Rectal smooth muscle tissue (tissue), 1 donor: ENCODE results near the gene ZSCAN5B.

Experiments
- H3K27ac ChIP-seq: one replicate; pipeline ENCODE4 v1.7.0; 2013; ENCODE audit warnings: low read depth, low read length, inconsistent platforms
- H3K27me3 ChIP-seq: one replicate; pipeline ENCODE4 v1.7.0; 2013; ENCODE audit warnings: low read length; ENCODE audit not compliant: control insufficient read depth, insufficient read depth
- H3K36me3 ChIP-seq: one replicate; pipeline ENCODE4 v1.7.0; 2013; ENCODE audit warnings: low read length; ENCODE audit not compliant: control insufficient read depth, insufficient read depth
- H3K4me1 ChIP-seq: one replicate; pipeline ENCODE4 v1.7.0; 2013; ENCODE audit warnings: low read length; ENCODE audit not compliant: control insufficient read depth, insufficient read depth
- H3K4me3 ChIP-seq: one replicate; pipeline ENCODE4 v1.7.0; 2013; ENCODE audit warnings: low read length
- H3K9ac ChIP-seq: one replicate; pipeline ENCODE4 v1.7.0; 2013; ENCODE audit warnings: low read length

ZSCAN5B gene

DNA sequence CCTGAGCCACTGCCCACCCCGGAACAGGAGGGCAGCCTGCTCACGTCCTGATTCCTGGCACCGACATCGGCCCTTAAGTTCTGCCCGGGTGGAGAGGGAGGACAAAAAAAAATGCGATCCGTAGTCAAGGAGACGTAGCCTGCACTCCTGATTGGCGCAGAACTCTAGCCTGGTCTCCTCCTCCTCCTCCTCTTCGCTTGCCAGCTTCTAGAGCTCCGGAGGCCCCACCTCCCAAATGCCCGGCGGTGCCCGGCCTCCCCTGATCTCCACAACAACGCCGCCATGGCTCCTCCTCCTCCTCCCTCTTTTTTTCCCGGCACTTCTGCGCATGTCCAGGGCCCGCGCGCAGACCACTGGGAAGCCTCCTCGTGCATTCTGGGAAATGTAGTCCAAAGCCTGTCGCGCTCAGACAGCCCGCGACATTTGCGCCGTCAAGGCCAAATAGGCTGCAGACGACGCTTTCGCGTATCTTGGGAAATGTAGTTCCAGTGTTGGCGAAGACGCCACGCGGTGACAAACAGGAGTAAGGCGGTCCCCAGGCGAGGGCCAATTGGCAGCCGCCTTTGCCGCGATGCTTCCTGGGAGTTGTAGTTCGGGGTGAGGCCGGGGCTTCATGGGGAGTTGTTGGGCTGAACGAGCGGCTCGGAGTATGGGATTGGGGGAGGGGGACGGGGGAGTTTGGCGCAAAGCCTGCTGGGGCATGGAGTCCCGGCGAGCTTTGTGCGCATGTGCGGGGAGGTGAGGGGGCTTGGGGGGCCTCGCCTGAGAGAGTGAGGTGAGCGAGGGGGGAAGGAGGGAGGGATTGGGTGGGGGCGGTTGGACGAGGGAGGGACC lies 56.8 kb downstream of the ZSCAN5B start, which contains the start of gene ZNF444:
Gene ZNF444, plus strand, starts transcription at position 705 of the 834 bp plus-strand sequence. CDS start 5,625 bp downstream, outside the sequence.
- Histone ChIP-seq H3K27ac (peak within 1 kb of the TSS; percentile 98), H3K4me1 (peaks cover 9% of the 10 kb centered on the region), H3K36me3 (no peaks in the 10 kb centered on the region), H3K9ac (peak within 1 kb of the TSS; percentile 56), H3K27me3 (no peaks in the 10 kb centered on the region), H3K4me3 (peak within 1 kb of the TSS; percentile 86)

DNA sequence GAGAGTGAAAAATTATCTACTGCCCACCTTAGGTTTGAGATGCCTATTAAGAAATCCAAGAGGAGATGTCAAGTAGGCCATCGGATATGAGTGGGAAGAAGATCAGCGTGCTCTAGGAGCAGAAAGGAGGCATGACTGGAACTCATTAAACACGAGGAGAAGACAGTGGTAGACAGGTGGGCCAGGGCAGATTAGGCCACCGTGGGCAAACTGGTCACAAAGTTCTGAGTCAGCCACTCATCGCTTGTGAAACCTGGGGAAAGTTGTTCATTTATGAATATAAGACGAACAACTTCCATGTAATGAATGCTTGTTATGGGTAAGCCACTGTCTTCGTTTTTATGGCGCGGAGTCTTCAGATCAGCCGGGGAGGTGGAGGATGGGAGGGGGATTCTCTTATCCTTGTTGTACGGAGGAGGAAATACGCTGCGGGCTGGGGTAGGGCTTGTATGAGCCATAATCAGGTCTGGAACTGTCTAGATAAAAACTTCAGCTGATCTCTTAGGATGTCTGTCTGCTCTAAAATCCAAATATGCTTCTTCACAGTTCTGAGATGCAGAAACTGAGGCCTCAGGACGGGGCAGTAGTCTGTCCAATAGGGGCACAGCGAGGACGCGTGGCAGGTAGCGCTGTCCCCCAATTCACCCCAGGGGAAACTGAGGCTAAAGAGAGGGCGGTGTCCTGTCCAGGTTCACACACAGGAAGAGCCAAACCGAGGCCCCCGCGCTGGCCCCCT lies 57.6 kb downstream of the ZSCAN5B start:
- H3K4me1 ChIP-seq = peaks cover 9% of the 10 kb centered on the region
- peak overlapping the region; percentile 98 for H3K27ac ChIP-seq
- H3K27me3 ChIP-seq = no peaks in the 10 kb centered on the region
- H3K9ac ChIP-seq = peak overlapping the region; percentile 56
- peak overlapping the region; percentile 86 for H3K4me3 ChIP-seq
- H3K36me3 ChIP-seq = no peaks in the 10 kb centered on the region
